Measurements from ENCODE around the gene SPEF2.

DNA sequence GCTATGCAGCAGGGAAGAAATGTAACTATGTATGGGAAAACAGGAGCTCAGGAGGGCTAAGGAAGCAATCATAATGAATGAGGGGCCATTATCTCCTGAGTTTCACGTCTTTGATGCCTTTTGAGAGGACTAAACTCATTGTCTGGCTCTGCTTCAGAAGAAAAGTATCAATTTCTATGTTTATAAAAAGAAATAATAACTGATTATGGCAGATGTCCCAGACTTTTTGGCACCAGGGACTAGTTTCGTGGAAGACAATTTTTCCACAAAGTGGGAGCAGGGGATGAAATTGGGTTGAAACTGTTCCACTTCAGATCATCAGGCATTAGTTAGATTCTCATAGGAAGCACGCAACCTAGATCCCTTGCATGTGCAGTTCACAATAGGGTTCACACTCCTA is 230.3 kb downstream of the SPEF2 start:
- TF ChIP-seq POLR2AphosphoS5 (IDR thresholded peaks at IDR 0.05) (no peak), POLR2A (IDR thresholded peaks at IDR 0.05) (no peak)
- TF ChIP-seq, protein P1, sequence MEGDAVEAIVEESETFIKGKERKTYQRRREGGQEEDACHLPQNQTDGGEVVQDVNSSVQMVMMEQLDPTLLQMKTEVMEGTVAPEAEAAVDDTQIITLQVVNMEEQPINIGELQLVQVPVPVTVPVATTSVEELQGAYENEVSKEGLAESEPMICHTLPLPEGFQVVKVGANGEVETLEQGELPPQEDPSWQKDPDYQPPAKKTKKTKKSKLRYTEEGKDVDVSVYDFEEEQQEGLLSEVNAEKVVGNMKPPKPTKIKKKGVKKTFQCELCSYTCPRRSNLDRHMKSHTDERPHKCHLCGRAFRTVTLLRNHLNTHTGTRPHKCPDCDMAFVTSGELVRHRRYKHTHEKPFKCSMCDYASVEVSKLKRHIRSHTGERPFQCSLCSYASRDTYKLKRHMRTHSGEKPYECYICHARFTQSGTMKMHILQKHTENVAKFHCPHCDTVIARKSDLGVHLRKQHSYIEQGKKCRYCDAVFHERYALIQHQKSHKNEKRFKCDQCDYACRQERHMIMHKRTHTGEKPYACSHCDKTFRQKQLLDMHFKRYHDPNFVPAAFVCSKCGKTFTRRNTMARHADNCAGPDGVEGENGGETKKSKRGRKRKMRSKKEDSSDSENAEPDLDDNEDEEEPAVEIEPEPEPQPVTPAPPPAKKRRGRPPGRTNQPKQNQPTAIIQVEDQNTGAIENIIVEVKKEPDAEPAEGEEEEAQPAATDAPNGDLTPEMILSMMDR (IDR thresholded peaks at IDR 0.05): no peak
